Measurements from ENCODE around the gene RTN1. TPM values are rescaled to one million over a fixed set of nuclear protein-coding genes. Genes with fewer than 3 reads are reported as not detected.

Gene RTN1
- total and polyA plus RNA-seq, 9 of the 15 experiments (the other 6 are each of a cell fraction or from before 2014, with no cell fraction given): 0.03 to 0.09 TPM; not detected in 7

DNA sequence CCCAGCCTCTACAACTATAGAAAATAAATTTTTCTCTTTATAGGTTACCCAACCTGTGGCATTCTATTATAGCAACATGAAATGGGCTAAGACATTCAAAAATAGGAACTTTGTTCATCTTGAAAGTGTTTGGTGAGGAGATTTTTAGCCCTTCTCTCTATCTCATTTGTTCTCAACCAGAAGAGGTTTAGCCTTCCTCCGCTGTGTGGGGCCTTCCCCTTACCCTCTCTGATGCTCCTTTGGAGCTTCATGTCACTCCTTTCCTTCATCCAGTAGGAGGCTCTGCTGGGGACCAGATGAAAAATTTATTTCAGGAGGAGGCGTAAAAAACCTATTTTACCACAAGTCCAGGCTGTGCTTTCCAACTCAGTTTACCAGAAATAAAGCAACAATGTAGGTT is 94.1 kb downstream of the RTN1 start:
- ChIA-PET CTCF (ENCODE audit: low intra/inter-chr PET ratio) (interaction anchor here (0.7 kb wide), 1 partner anchor 140 kb away, joined by 3 read pairs; no protein-coding TSS in a partner anchor), POLR2A (no interaction called here)
- no peaks in the 10 kb centered on the region for H3K9me3 ChIP-seq (replicated peaks; ENCODE audit: control insufficient read depth, insufficient read depth, low read depth, low read length)
- no peaks in the 10 kb centered on the region for H3K9me1 ChIP-seq (ENCODE audit: control insufficient read depth, insufficient read depth, low read length)
- H3K36me3 ChIP-seq (ENCODE audit: control insufficient read depth, insufficient read depth, low read length): no peaks in the 10 kb centered on the region
- H3K4me3 ChIP-seq: no peak overlapping the region
- H3K79me2 ChIP-seq (ENCODE audit: control insufficient read depth, insufficient read depth, low read length): no peaks in the 10 kb centered on the region
- ATAC-seq: no peak
- no TSS peak for BruUV-seq (replicated peaks)
- 0% methylated on average over 2 of the region's 2 CpGs for WGBS (ENCODE audit: insufficient coverage, low coverage, missing lambda C conversion rate)
- no peak overlapping the region for H2AFZ ChIP-seq (ENCODE audit: low read depth, low read length)
- FAIRE-seq: no peak
- DNase-seq (ENCODE audit: extremely low read depth in 1 of 4, low spot score in 3 of 4): no peak
- intact Hi-C loops (cut with micrococcal nuclease) (no loop called here), in situ Hi-C loops (cut with MboI) (no loop called here)
- H3K27ac ChIP-seq (ENCODE audit: extremely low read depth, low read depth, low read length): no peak overlapping the region
- H4K20me1 ChIP-seq (replicated peaks; ENCODE audit: control insufficient read depth, insufficient read depth, low read length): no peaks in the 10 kb centered on the region
- H3K4me2 ChIP-seq (ENCODE audit: insufficient read depth, low read length): no peak overlapping the region
- no peak overlapping the region for H3K9ac ChIP-seq (ENCODE audit: insufficient read depth in 1 of 2, low read depth in 2 of 2, low read length in 2 of 2)
- H3K4me1 ChIP-seq (replicated peaks in 1 of 2; ENCODE audit: control insufficient read depth in 2 of 2, insufficient read depth in 2 of 2, low read length in 2 of 2): no peaks in the 10 kb centered on the region
- no peaks in the 10 kb centered on the region for H3K27me3 ChIP-seq (ENCODE audit: control insufficient read depth in 2 of 2, insufficient read depth in 2 of 2, low read length in 2 of 2)
- TF ChIP-seq ZBTB40 (IDR thresholded peaks at IDR 0.05) (no peak), ZBTB40 (CRISPR knock-in tag; IDR thresholded peaks at IDR 0.05) (no peak), KDM4B (IDR thresholded peaks at IDR 0.05; ENCODE audit: borderline replicate concordance in 2 of 2, low read depth in 1 of 2) (no peak), SLC30A9 (CRISPR knock-in tag; IDR thresholded peaks at IDR 0.05) (no peak), THAP7 (CRISPR knock-in tag; IDR thresholded peaks at IDR 0.05) (no peak)
- TF ChIP-seq, protein P1, sequence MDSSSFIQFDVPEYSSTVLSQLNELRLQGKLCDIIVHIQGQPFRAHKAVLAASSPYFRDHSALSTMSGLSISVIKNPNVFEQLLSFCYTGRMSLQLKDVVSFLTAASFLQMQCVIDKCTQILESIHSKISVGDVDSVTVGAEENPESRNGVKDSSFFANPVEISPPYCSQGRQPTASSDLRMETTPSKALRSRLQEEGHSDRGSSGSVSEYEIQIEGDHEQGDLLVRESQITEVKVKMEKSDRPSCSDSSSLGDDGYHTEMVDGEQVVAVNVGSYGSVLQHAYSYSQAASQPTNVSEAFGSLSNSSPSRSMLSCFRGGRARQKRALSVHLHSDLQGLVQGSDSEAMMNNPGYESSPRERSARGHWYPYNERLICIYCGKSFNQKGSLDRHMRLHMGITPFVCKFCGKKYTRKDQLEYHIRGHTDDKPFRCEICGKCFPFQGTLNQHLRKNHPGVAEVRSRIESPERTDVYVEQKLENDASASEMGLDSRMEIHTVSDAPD (CRISPR knock-in tag; IDR thresholded peaks at IDR 0.05): no peak

Measured in K562 (cell line).